MM.1S (cell line): ENCODE data around the gene CIAO2B.
A peak's percentile ranks its signal among the peaks of the same experiment; 100 is the strongest.

Experiments
- CTCF ChIP-seq: fragments of 300-600 bp; sonication (generic); IDR thresholded peaks from 2 replicates; pipeline ENCODE4 v1.5.1; 2016; ENCODE audit warnings: antibody characterized with exemption, low read length, mixed read lengths
- EZH2 ChIP-seq: fragments of 300-600 bp; sonication (generic); optimal IDR thresholded peaks from 2 replicates; pipeline ENCODE3; 2017; ENCODE audit warnings: low read depth, mild to moderate bottlenecking, antibody characterized with exemption, low read length, mixed read lengths
- EZH2phosphoT487 ChIP-seq: fragments of 300-600 bp; sonication (generic); IDR thresholded peaks from 2 replicates; pipeline ENCODE4 v1.6.1; 2018; ENCODE audit warnings: antibody characterized with exemption, low read length

- peak; percentile 96 for TF ChIP-seq CTCF
- no peak for TF ChIP-seq EZH2
- TF ChIP-seq EZH2phosphoT487 = no peak
Measured at GRCh38 chr16:66961065-66961744, 27.0 kb upstream of the CIAO2B start, which contains the start of gene CES3.
